HG02970 (cell line): ENCODE measurements around the gene RAB18.
"Not testable (repeated sequence)": the region's sequence is repeated elsewhere in the genome, so short reads cannot be mapped to it uniquely, and the experiment has no call there.

ENCODE experiments used
- ATAC-seq: cut with Tn5 transposase; IDR thresholded peaks from one replicate; pipeline ENCODE4 v1.9.1; 2021; ENCODE audit warnings: mild to moderate bottlenecking, moderate library complexity, moderate number of reproducible peaks; ENCODE audit not compliant: unreplicated experiment, low FRiP score

The RAB18 gene

DNA sequence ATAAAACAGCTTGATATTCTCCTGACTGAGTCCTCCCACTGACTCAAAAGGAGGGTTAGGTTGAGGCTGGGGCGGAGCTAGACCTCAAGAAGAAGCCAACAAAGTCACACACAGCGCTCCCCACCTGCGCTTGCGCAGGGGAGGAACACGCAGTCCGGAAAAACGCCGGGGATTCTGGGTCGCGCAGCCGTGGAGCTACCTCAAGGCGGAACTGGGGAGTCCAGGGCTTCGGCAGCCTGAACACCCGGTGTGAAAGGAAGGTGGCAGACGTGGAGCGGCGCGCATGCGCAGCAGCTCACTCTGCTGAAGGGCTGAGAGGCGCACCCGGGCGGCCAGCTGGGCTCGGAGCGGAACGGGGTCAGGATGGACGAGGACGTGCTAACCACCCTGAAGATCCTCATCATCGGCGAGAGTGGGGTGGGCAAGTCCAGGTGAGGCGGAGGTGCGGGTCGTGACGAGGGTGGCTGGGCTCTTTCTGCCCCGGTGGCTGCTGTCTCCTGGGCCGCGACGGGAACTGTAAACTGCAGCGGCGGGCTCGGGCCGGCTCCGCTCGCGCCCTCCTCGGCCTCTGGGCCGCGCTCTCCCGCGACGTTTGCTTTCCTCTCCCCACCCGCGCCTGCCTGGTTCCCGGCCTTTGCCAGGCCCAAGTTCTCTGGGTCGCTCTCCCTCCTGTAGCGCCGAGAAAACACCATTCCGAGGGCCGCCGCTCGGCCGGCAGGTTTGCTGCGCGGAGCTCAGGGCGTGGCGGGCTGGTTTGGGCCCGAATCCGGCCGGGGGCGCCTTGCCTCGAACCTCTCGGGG lies at the start of gene RAB18:
Gene RAB18, plus strand, starts transcription at position 298 of the 801 bp plus-strand sequence. Its CDS starts 66 bp downstream, at position 364.
- ATAC-seq, result peak; percentile 99

DNA sequence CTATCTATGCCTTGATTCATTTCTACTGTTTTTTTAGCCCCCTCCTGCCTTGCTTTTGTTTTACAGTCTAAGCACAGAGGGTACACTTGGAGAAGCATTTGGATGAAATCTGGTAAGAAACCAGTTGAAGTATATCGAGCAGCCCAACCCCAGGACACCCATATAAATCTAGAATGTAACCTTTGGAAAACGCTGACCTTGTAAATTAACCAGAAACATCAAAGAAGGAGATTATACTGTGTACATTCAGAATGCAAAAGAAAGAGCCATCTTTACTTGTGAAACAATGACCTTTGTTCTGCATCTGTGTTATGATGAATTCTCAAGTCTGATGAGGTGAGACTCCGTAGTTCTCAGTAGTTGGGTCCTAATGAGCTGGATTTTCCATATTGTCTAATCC lies 49.3 kb upstream of the RAB18 start:
- ATAC-seq, result no peak

DNA sequence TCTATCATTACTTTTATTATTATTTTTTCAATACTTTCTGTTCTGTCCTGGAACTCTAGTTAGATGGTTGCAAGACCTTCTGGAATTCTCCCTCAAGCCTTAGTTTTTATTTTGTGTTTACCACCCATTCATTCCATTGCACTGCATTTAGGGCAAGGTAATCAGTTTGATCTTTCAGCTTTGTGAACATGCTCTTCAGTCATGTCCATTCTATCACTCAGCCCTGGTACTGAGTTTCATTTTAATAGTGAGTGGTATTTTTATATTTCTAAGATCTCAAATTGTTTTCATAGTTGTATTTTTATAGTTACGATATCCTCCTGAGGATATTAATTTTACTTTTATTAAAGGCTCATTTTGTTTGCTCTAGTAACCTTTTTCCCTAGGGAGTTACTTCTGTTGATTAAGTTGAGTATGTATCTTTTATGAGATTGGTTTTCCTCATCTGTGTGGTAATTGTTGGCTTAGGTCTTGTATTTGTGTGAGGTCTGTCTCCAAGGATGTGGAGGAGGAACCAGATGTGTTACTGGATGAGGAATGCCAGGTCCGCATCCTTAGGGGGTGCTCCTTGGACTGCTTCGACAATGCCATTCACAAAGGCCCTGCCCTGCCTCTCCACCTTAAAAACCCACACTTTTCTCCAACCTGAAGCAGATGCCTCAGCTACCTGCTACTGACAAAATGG lies 46.7 kb upstream of the RAB18 start:
- no peak for ATAC-seq

DNA sequence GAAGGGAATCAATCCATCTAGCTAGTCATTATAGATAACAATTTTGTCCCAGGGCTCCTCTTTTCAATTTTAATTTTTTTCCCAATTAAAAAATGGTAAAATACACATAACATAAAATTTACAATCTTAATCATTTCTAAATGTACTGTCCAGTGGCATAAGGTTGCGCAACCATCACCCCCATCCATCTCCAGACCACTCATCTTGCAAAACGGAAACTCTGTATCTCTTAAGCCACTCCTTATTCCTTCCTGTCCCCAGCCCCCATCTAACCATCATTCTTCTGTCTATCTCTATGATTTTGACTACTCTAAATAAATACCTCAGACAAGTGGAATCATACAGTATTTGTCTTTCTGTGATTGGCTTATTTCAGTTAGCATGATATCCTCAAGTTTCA lies 46.1 kb upstream of the RAB18 start:
- no peak for ATAC-seq

DNA sequence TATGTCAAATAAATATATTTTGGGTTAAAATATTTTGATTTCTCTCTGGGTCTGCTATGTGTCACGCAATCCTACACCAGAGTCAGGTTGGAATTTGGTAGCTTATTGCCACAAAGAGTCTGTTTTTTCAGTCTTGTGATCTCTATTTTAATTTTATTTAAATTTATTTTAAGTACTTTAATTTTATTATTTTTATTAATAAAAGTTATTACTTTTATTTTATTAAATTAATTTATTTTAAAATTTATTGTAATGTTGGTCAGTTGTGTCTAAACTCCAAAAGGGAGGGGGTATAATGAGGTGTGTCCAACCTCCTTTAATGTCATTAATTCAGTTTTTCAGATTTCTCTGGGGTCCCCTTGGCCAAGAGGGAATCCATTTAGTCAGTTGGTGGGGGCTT lies 42.8 kb upstream of the RAB18 start:
- no peak for ATAC-seq

DNA sequence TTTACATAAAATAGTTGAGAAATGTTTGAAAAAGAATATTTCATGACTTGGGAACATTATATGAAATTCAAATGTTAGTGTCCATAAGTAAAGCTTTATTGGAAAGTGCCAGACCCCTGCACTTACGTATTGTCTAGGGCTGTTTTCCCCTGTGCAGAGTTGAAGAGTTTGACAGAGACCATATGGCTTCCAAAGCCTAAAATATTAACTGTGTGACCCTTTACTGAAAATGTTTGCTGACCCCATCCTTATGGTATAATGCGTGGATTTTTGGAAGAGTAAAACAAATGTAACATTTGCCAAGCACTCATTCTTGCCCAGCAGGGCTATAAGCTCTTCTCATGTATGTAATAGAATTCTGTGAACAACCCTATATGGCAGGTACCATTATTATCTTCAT lies 40.1 kb upstream of the RAB18 start:
- no peak for ATAC-seq

DNA sequence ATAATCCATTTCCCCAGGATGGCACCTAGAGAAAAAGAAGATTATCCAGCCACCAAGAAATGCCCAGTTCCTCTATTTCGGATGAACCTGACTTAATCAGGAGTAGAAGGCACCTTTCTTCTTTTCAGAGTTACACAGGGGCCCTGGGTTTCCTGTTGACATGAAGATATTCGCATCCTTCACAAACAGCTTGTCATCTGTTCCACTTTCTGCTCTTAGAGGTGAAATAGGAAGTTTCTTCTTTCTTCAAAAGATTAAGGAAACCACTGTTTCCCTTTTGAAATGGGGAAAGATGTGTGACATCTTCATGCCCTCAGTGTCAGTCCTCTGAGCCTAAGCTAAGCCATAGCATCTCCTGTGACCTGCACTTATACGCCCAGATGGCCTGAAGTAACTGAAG lies 39.1 kb upstream of the RAB18 start:
- no peak for ATAC-seq

DNA sequence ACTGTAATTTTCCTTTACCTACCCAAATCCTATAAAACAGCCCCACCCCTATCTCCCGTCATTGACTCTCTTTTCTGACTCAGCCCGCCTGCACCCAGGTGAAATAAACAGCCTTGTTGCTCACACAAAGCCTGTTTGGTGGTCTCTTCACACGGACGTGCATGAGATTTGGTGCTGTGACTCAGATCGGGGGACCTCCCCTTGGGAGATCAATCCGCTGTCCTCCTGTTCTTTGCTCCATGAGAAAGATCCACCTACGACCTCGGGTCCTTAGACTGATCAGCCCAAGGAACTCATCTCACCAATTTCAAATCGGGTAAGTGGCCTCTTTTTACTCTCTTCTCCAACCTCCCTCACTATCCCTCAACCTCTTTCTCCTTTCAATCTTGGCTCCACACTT lies 38.5 kb upstream of the RAB18 start:
- not testable (repeated sequence) for ATAC-seq

DNA sequence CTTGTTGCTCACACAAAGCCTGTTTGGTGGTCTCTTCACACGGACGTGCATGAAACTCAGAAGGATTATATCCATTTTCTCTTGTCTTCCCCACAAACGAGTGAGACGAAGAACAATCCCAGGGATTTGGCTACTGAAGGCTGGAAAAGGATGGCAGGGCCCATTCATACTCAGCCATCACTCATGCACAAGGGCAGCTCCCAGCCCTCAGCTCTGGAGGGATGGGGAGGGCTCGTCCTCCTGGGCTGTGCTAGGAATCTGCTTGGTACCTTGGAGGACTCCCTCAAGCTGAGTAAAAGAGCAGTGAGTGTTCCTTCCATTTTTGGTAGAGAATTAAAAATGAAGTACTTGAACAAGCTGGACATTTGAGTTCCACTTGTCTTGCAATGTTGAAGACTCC lies 33.2 kb upstream of the RAB18 start:
- ATAC-seq, result no peak

DNA sequence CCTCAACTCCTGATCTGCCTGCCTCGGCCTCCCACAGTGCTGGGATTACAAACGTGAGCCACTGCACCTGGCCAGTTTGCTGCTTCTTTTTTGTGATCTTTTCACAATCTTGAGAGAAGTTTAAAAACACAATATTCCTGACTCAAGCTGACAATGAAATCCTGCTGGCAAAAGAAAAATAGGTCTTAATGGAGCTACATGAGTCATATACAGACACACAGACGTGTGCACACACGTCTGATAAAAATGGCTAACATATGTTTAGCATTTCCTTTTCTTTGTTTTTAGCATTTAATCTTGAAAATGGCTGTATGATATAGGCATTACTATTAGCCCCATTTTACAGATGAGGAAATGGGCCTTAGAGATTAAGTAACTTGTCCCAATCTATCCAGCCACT lies 29.4 kb upstream of the RAB18 start:
- ATAC-seq, result no peak

DNA sequence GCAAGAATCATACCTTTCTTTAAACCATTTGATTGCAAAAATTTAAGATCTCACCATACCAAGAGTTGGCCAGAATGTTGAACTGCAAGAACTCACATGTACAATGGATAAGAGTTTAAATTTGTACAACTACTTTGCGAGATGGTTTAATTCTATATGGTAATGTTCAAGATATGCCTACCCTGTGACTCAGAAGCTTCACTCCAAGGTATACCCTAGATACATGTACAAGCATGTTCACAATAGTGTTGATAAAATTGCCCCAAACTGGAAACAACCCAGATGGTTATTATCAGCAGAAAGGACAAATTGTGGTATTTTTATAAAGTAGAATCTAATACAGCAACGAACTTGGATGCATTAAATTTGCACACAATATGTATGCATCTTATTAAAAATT lies 25.1 kb upstream of the RAB18 start:
- no peak for ATAC-seq

DNA sequence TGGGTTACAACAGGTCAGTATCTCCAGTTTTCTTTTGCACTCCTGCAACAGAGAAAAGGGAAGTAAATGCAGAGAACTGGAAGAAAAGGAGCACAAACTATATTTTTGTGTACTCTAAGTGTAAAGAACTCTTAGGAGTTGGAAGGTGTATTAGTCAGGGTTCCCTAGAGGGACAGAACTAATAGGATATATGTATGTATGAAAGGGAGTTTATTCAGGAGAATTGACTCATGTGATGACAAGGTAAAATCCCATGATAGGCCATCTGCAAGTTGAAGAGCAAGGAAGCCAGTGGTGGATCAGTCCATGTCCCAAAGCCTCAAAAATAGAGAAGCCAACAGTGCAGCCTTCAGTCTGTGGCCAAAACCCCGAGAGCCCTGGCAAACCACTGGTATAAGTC lies 22.6 kb upstream of the RAB18 start:
- ATAC-seq, result no peak

DNA sequence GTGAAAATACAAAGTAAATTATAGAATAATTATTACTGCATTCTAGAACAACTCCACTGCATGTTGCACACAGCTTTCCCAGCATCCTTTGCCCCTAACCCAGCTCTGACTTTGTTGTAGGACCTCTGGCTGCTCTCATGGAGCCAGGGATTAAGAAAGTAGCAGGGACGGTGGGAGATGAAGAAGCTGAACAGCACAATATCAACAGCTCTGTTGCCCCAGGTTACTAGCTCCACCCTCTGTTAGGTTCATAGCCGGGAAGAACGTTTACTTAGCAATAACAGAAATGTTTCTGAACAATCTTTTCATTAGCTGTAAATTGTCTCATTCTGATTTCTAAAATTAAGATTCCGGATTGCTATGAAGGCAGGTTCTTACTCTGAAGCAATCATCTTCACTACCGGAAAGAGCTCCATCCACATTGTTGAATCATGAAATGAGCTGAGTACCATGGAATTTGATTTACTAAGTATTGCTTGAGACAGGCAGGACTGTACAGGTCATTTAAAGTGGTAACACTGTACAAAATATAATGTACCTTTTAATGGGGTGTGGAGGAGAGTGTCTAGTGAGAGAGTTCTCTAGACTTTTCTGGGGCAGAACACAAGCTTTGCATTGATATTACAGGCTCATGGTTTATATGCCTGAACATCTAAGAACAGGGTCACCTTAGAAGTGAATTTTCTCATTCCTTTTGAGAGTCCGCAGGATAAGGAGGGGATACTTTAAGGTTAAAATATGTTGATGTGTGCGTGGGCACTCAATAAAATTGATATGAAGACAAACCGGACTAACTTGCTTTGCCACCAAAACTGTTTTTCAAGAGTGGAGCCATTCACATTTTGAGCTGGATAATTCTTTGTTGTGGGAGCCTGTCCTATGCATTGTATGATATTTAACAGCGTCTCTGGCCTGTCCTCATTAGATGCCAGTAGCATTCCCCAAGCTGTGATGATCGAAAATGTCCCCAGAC lies 20.8 kb upstream of the RAB18 start:
- no peak for ATAC-seq

DNA sequence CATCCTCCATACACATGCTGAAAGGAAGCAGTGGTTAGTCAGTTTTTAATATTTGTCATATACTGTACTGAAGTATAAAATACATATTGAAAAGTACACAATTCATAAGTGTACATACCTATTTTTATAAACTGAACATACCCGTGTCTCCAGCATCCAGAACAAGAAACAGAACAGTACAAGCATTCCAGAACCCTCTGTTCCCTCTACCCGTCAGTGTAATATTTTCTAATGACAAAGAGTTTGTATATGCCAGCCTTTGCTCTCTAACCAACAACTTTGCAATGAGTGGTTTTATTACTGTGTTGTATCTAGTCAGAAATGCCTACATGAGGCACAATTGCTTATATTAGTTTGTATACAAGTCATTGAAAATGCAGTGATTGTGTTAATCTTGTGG lies 18.7 kb upstream of the RAB18 start:
- ATAC-seq, result no peak

DNA sequence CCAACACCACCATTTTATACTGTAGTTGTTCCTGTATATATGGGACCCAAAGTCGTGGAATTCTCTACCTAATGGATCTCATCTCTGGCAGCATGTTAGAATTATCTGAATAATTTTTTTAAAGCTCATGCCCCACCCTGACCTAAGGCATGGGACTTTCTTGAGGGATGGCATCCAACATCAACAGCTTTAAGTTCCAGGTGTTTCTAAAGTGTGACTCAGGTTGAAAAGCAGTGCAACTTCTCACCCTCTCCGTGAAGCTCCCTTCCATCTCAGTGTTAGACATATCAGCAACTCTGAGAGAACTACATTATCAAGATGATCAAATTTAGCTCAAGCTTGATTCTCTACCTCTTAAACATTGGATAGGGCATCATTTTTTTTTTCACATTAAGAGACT lies 18.1 kb upstream of the RAB18 start:
- ATAC-seq, result no peak

DNA sequence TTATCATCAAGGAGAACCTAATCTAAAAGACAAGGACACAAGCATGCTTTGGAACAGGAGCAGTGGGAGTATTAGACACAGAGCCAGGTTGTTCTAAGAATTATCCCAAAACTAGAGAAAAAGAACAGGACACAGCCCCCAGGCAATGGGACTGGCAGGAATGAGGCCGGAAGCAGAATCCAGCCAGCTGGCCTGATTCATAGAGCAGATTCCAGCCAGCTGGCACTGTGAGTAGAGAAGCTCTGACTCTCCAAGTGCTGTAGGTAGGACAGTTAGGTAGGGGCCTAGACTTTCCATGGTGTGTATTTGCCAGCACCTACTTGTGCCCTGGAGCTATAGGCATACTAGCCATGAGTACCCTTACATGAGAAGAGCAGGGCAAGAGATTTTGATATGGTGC lies 13.3 kb upstream of the RAB18 start:
- no peak for ATAC-seq

DNA sequence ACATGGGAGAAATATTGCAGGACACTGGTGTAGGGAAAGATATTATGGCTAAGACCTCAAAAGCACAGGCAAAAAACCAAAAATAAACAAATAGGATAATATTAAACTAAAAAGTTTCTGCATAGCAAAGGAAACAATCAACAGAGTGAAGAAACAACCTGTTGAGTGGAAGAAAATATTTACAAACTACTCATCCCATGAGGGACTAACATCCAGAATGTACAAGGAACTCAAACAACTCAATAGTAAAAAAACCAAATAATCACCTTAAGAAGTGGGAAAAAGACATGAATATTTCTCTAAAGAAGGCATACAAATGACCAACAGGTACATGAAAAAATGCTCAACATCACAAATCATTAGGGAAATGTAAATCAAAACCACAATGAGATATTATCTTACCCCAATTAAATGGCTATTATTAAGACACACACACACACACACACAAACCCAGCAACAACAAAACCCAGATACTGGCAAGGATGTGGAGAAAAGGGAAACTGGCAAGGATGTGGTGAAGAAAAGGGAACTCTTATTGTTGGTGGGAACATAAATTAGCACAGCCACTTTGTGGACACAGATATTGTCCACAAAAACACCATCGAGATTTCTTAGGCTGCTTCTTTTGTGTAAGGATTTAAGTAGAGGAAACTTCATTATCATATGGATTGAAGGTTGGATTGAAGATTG lies 9.8 kb upstream of the RAB18 start:
- ATAC-seq, result no peak

DNA sequence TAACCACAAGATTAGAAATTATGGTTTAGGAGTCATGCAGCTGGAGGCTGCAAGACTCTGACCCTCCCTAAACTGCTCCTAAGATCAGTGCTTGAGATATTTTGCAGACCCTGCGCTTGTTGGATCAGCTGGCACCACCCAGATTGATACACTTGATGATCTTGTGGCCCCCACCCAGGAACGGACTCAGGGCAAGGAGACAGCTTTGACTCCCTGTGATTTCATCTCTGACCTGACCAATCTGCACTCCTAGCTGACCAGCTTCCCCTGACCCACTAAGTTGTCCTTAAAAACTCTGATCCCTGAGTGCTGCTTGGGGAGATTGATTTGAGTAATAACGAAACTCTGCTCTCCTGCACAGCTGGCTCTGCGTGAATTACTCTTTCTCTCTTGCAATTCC lies 8.0 kb upstream of the RAB18 start:
- no peak for ATAC-seq

DNA sequence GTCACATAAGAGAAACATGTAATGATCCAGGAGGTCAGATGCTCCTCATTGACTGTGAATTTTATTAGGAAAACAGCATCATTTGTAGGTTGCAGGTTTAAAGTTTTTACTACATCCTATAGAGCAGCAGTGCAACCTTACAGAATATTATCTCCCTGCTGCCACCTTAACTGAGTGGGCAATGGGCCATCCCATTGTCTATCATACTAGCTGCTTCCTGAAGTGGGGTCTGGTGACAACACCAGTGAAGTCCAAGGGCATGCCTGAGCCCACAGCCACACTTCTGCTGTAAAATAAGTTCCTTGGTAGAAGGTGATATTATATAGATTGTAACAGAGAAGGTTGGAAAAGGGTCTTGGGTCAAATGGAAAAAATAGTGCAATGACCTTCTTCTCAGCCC lies 4.0 kb upstream of the RAB18 start:
- ATAC-seq, result no peak

DNA sequence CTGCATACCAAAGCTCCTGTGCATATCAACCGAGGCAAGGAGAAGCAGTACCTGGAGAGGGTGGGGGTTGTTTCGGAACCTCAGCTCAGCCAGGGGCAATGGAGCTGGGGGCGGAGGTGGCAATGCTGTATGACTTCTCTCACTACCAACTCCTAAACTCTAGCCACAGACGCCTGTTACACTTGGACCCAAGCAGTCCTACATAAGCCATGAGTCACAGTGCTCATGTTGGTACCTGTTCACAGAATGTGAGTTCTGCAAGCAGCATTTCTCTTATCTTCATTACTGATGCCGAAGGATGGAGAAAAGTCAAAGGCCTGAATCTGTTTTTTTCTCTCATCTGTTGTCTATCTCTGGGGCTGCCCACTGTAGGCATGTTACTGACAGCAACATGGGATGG lies 3.2 kb upstream of the RAB18 start:
- no peak for ATAC-seq
